HG03045 (cell line): ENCODE measurements around the gene CAPN5.

Source experiments
- ATAC-seq: cut with Tn5 transposase; IDR thresholded peaks from one replicate; pipeline ENCODE4 v1.9.1; 2021; ENCODE audit warnings: mild to moderate bottlenecking, moderate library complexity; ENCODE audit not compliant: unreplicated experiment

Gene CAPN5

GRCh38 chr11:77081976-77082836 is 15.4 kb downstream of the CAPN5 start:
- no peak for ATAC-seq

- ATAC-seq: no peak
Measured at GRCh38 chr11:77082838-77083565, 16.2 kb downstream of the CAPN5 start.

GRCh38 chr11:77083566-77084245 is 16.9 kb downstream of the CAPN5 start:
- no peak for ATAC-seq

- ATAC-seq: no peak
Measured at GRCh38 chr11:77084581-77085191, 17.9 kb downstream of the CAPN5 start.

GRCh38 chr11:77085652-77086051 is 18.9 kb downstream of the CAPN5 start:
- no peak for ATAC-seq

- no peak for ATAC-seq
Measured at GRCh38 chr11:77086521-77087472, 20.0 kb downstream of the CAPN5 start.

GRCh38 chr11:77087723-77088225 is 21.0 kb downstream of the CAPN5 start:
- no peak for ATAC-seq

- ATAC-seq: no peak
Measured at GRCh38 chr11:77088236-77089003, 21.6 kb downstream of the CAPN5 start.

- no peak for ATAC-seq
Measured at GRCh38 chr11:77089004-77089545, 22.3 kb downstream of the CAPN5 start.

GRCh38 chr11:77090046-77090372 is 23.2 kb downstream of the CAPN5 start:
- no peak for ATAC-seq

- no peak for ATAC-seq
Measured at GRCh38 chr11:77090373-77091111, 23.8 kb downstream of the CAPN5 start.

- peak; percentile 70 for ATAC-seq
Measured at GRCh38 chr11:77091146-77091940, 24.6 kb downstream of the CAPN5 start.

- ATAC-seq: no peak
Measured at GRCh38 chr11:77092382-77092781, 25.6 kb downstream of the CAPN5 start.

GRCh38 chr11:77093056-77093891 is 26.5 kb downstream of the CAPN5 start:
- no peak for ATAC-seq

GRCh38 chr11:77093987-77094840 is 27.4 kb downstream of the CAPN5 start:
- ATAC-seq: no peak
